ENCODE measurements around the gene NEDD9. TPM values are rescaled to one million over a fixed set of nuclear protein-coding genes. Genes with fewer than 3 reads are reported as not detected.

Gene NEDD9
- polyA plus RNA-seq, 1 donor (not counting 4 experiments of a cell fraction or from before 2014, with no cell fraction given): 3.3 TPM

- H3K36me3 ChIP-seq (ENCODE audit: control insufficient read depth in 2 of 2, extremely low read depth in 1 of 2, insufficient read depth in 2 of 2, low read length in 2 of 2): no peaks in the 10 kb centered on the region
- H3K4me3 ChIP-seq (ENCODE audit: control insufficient read depth in 2 of 3, extremely low read depth in 1 of 3, insufficient read depth in 2 of 3, low read depth in 1 of 3, low read length in 3 of 3): no peak overlapping the region
- DNase-seq (ENCODE audit: low read depth, low spot score) (no peak), FAIRE-seq (no peak)
- no peaks in the 10 kb centered on the region for H3K9me3 ChIP-seq (ENCODE audit: control insufficient read depth, low read depth, low read length)
- no peaks in the 10 kb centered on the region for H3K9me1 ChIP-seq (ENCODE audit: control insufficient read depth, extremely low read depth, insufficient read depth, low read length)
- peaks cover 16% of the 10 kb centered on the region for H3K4me1 ChIP-seq (ENCODE audit: control insufficient read depth, extremely low read depth, insufficient read depth, low read length)
- H3K4me2 ChIP-seq (ENCODE audit: control insufficient read depth, extremely low read depth, insufficient read depth, low read depth, low read length): no peak overlapping the region
- no peaks in the 10 kb centered on the region for H4K20me1 ChIP-seq (ENCODE audit: control insufficient read depth, extremely low read depth, insufficient read depth, low read length)
- TF ChIP-seq EZH2 (IDR thresholded peaks at IDR 0.05; ENCODE audit: low read length) (no peak), CTCF (optimal IDR thresholded peaks at IDR 0.05 in 1 of 3, IDR thresholded peaks at IDR 0.05 in 1 of 3, conservative IDR thresholded peaks at IDR 0.05 in 1 of 3; ENCODE audit: extremely low read depth in 1 of 3, insufficient read depth in 2 of 3, low read length in 3 of 3) (no peak)
- H2AFZ ChIP-seq (ENCODE audit: control insufficient read depth, low read length): no peak overlapping the region
- dilution Hi-C loops (cut with MboI; ENCODE audit: extremely low pct_ligation_motif_present, low sequenced_read_pairs): no loop called here
- no peaks in the 10 kb centered on the region for H3K79me2 ChIP-seq (ENCODE audit: control insufficient read depth, insufficient read depth, low read length)
- H3K27me3 ChIP-seq (ENCODE audit: control insufficient read depth, extremely low read depth, insufficient read depth, low read length): no peaks in the 10 kb centered on the region
- H3K9ac ChIP-seq (ENCODE audit: control insufficient read depth, extremely low read depth, insufficient read depth, low read length): no peak overlapping the region
- H3K27ac ChIP-seq (ENCODE audit: control insufficient read depth, insufficient read depth, low read length): no peak overlapping the region
Measured at GRCh38 chr6:11198663-11199603, 33.5 kb downstream of the NEDD9 start.

GRCh38 chr6:11197850-11198249 is 34.6 kb downstream of the NEDD9 start:
- peaks cover 16% of the 10 kb centered on the region for H3K4me1 ChIP-seq (ENCODE audit: control insufficient read depth, extremely low read depth, insufficient read depth, low read length)
- H3K9me3 ChIP-seq (ENCODE audit: control insufficient read depth, low read depth, low read length): no peaks in the 10 kb centered on the region
- no peaks in the 10 kb centered on the region for H3K9me1 ChIP-seq (ENCODE audit: control insufficient read depth, extremely low read depth, insufficient read depth, low read length)
- no peak overlapping the region for H3K4me2 ChIP-seq (ENCODE audit: control insufficient read depth, extremely low read depth, insufficient read depth, low read depth, low read length)
- H3K27me3 ChIP-seq (ENCODE audit: control insufficient read depth, extremely low read depth, insufficient read depth, low read length): no peaks in the 10 kb centered on the region
- H3K4me3 ChIP-seq (ENCODE audit: control insufficient read depth in 2 of 3, extremely low read depth in 1 of 3, insufficient read depth in 2 of 3, low read depth in 1 of 3, low read length in 3 of 3): no peak overlapping the region
- dilution Hi-C loops (cut with MboI; ENCODE audit: extremely low pct_ligation_motif_present, low sequenced_read_pairs): no loop called here
- H3K27ac ChIP-seq (ENCODE audit: control insufficient read depth, insufficient read depth, low read length): no peak overlapping the region
- FAIRE-seq (no peak), DNase-seq (ENCODE audit: low read depth, low spot score) (no peak)
- no peak overlapping the region for H3K9ac ChIP-seq (ENCODE audit: control insufficient read depth, extremely low read depth, insufficient read depth, low read length)
- H2AFZ ChIP-seq (ENCODE audit: control insufficient read depth, low read length): no peak overlapping the region
- no peaks in the 10 kb centered on the region for H4K20me1 ChIP-seq (ENCODE audit: control insufficient read depth, extremely low read depth, insufficient read depth, low read length)
- no peaks in the 10 kb centered on the region for H3K79me2 ChIP-seq (ENCODE audit: control insufficient read depth, insufficient read depth, low read length)
- TF ChIP-seq CTCF (optimal IDR thresholded peaks at IDR 0.05 in 1 of 3, IDR thresholded peaks at IDR 0.05 in 1 of 3, conservative IDR thresholded peaks at IDR 0.05 in 1 of 3; ENCODE audit: extremely low read depth in 1 of 3, insufficient read depth in 2 of 3, low read length in 3 of 3): no peak
- no peak for TF ChIP-seq EZH2 (IDR thresholded peaks at IDR 0.05; ENCODE audit: low read length)
- H3K36me3 ChIP-seq (ENCODE audit: control insufficient read depth in 2 of 2, extremely low read depth in 1 of 2, insufficient read depth in 2 of 2, low read length in 2 of 2): no peaks in the 10 kb centered on the region
